ENCODE data around the gene XAB2.

XAB2 gene

DNA sequence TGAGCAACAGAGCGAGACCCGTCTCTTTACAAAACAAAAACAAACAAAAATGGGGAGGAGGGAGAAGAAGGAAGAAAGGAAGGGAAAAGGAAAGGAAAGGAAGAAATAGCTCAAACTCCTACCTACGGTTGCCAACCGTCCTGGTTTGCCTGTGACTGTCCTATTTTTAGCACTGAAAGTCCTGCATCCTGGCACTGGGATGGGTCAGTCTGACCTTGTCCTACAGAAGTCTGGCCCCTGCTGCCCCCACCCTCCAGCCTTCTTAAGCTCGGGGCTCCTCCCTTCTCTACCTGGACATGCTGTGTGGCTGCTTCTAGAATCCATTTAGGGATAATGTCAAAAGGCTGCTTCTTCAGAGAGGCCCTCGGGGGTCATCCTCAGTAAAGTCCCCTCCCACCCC is 6.3 kb upstream of the XAB2 start:
- no peak for DNase-seq (ENCODE audit: low read depth)
- TF ChIP-seq, protein P1, sequence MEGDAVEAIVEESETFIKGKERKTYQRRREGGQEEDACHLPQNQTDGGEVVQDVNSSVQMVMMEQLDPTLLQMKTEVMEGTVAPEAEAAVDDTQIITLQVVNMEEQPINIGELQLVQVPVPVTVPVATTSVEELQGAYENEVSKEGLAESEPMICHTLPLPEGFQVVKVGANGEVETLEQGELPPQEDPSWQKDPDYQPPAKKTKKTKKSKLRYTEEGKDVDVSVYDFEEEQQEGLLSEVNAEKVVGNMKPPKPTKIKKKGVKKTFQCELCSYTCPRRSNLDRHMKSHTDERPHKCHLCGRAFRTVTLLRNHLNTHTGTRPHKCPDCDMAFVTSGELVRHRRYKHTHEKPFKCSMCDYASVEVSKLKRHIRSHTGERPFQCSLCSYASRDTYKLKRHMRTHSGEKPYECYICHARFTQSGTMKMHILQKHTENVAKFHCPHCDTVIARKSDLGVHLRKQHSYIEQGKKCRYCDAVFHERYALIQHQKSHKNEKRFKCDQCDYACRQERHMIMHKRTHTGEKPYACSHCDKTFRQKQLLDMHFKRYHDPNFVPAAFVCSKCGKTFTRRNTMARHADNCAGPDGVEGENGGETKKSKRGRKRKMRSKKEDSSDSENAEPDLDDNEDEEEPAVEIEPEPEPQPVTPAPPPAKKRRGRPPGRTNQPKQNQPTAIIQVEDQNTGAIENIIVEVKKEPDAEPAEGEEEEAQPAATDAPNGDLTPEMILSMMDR (IDR thresholded peaks at IDR 0.05; ENCODE audit: insufficient read depth, low read depth, low read length, missing control alignments) = no peak
- H3K4me3 ChIP-seq (ENCODE audit: low read length) = no peak overlapping the region

DNA sequence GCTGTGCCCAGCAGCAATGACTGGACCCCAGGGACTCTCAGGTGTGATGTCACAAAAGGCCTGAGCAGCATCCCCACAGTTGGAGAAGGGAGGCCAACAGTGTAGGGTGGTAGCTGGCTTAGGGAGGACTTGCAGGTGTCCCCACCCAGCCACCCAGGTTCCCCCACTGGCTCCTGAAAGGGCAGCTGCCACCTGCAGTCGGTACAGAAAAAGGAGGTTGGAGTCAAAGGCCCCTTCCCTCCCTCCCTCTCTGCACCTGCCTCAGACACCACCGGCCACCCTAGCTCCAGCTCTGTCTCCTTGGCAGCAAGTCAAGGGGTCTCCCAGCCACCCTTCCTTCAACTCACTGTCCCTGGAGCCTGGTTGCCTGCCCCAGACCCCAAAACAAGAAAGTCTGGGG is 4.4 kb upstream of the XAB2 start, which contains the start of gene PCP2:
Gene PCP2 (minus strand): TSS at position 22 of the 400 bp plus-strand sequence. CDS start 262 bp downstream, outside the sequence.
- DNase-seq (ENCODE audit: low read depth) = no peak
- no peak within 1 kb of the TSS for H3K4me3 ChIP-seq (ENCODE audit: low read length)
- TF ChIP-seq, protein P1 (IDR thresholded peaks at IDR 0.05; ENCODE audit: insufficient read depth, low read depth, low read length, missing control alignments) = no peak

DNA sequence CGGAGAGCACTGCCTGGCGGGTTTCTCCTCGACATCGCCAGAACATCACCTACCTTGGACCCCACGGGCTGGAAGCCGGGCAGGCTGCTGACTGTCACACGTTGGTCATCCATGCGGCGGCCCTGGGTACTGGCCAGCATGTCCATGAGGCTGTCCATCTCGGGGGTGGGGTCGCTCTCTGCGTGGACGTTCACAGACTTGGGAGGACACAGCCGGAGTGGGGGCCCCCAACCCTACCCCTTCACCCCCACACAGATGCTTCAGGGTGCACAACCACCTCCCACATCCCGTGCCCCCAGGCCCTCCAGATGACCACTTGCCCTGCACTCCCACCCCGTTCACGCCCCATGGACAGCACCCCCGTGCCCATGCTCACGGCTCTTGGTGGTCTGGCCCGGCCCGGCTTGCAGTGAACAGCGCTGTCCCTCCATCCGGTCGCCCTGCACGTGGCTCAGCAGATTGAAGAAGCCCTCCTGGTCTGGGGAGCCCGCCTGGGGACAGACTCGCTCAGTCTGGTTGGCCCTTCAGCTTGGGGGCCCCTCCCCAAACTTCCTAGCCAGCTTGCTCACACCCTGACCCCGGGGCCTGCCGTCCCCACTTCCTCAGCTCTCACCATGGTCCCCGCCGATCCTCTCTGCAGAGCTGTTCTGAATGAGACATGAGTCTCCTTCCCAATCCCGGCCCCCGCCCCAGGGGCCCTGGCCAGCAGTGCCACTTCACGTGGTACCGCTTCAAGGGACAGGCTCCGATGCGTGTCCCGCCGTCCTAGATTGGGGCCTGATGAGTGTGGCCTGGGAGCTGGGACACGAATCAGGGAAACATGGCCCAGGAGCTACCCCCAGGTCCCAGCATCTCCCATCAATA is 3.2 kb upstream of the XAB2 start:
- DNase-seq (ENCODE audit: low read depth) = no peak
- TF ChIP-seq, protein P1 (IDR thresholded peaks at IDR 0.05; ENCODE audit: insufficient read depth, low read depth, low read length, missing control alignments) = no peak
- no peak overlapping the region for H3K4me3 ChIP-seq (ENCODE audit: low read length)

DNA sequence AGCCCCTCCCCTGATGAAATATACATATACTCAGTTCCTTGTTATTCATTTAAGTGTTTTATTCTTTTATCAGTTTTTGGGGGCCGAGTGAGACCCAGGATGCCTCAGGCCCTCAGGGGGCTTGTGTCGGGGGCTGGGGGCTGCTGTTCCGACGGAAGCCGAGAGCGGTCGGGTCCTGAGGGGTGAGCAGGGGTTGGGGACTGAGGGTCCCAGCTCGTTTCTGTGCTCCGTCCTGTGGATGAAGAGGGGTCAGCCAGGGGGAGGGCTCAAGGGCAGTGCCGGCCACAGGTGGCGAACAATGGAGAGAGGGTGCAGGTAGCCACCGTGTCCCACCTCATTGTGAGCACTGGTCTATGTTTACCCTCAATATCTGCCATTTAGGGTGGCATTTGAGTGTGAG is 2.2 kb upstream of the XAB2 start:
- no peak for DNase-seq (ENCODE audit: low read depth)
- TF ChIP-seq, protein P1 (IDR thresholded peaks at IDR 0.05; ENCODE audit: insufficient read depth, low read depth, low read length, missing control alignments) = no peak
- no peak overlapping the region for H3K4me3 ChIP-seq (ENCODE audit: low read length)

DNA sequence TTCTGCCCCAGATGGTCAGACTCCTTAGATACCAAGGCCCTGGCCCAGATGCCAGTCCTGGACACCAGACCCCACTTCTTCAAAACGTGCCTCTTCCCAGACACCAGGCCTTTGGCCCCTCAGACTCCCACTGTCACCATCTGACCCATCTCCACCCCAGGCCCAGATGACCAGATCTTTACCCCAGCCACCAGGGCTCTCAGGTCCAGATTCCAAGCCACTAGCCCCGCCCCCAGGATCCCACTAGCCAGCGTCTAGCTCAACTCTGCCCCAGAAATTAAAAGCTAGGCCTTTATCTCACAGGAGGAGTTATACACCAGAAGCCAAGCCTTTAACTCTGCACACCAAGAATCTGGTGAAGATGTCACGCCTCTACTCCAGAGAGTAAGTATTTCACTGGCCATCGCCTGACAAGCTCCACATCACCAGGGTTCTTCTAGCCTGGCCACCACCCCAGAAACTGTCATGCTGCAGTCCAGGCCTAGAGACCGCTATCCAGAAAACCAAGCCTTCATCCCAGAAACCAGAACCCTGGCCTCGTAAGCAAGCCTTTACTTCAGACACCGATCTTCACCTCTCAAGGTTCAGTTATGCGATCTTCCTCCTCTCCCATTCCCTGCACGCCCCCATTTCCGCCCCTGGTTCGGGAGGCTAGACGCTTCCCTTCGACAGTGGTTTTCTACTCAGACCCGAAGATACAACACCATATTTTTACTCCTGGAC is 595 bp downstream of the XAB2 start:
- H3K4me3 ChIP-seq (ENCODE audit: low read length) = peak overlapping the region; percentile 100
- TF ChIP-seq, protein P1 (IDR thresholded peaks at IDR 0.05; ENCODE audit: insufficient read depth, low read depth, low read length, missing control alignments) = no peak

DNA sequence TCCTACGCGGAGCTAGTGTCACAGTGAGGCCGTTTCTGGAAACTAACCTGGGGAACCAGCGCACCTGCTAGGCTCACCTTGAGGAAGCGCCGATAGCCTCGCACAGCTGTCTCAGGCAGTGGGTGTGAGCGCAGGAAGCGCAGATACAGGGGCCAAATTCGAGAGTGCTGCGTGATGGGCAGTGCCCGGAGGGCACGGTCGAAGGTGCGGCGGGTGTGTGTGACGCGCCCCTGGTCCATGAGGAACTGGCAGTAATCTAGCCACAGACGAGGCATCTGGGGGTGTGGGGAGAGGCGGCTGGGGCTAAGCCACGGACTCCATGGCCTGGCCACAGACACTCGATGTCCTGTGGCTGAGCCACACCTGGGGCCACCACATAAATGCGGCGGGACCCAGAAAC is 2.2 kb downstream of the XAB2 start:
- TF ChIP-seq, protein P1 (IDR thresholded peaks at IDR 0.05; ENCODE audit: insufficient read depth, low read depth, low read length, missing control alignments) = no peak
- DNase-seq (ENCODE audit: low read depth) = no peak

More for the DNA sequence above, 595 bp downstream of the XAB2 start:
- DNase-seq (ENCODE audit: low read depth) = no peak

More for the DNA sequence above, 2.2 kb downstream of the XAB2 start:
- no peak overlapping the region for H3K4me3 ChIP-seq (ENCODE audit: low read length)

Measured in epithelial cell of esophagus (primary cell).